SHP77 (cell line): ENCODE results near the gene MAGEB10.
"Not testable (repeated sequence)": the region's sequence is repeated elsewhere in the genome, so short reads cannot be mapped to it uniquely, and the experiment has no call there.

Source experiments
- DNase-seq, 2 experiments: peaks; one replicate each; lab custom pipeline; 2025; lab: John Stamatoyannopoulos, UW

The MAGEB10 gene

GRCh38 chrX:27807690-27808089 lies at the start of gene MAGEB10:
TSS of gene MAGEB10 (plus strand) at chrX:27807990. CDS start at chrX:27821307, 13,317 bp downstream.
- no peak for DNase-seq

GRCh38 chrX:27765718-27766117 lies 42.1 kb upstream of the MAGEB10 start:
- no peak for DNase-seq

- no peak for DNase-seq
These were observed 40.4 kb upstream of the MAGEB10 start for GRCh38 chrX:27767387-27767786.

GRCh38 chrX:27775984-27776383 lies 31.8 kb upstream of the MAGEB10 start:
- no peak for DNase-seq

- no peak for DNase-seq
These were observed 11.0 kb upstream of the MAGEB10 start for GRCh38 chrX:27796640-27797257.

GRCh38 chrX:27797575-27797974 lies 10.2 kb upstream of the MAGEB10 start:
- no peak for DNase-seq

- no peak for DNase-seq
These were observed 436 bp downstream of the MAGEB10 start for GRCh38 chrX:27808226-27808625.

GRCh38 chrX:27808991-27809859 lies 1.4 kb downstream of the MAGEB10 start:
- DNase-seq, result not testable (repeated sequence)

GRCh38 chrX:27815209-27815608 lies 7.4 kb downstream of the MAGEB10 start:
- DNase-seq, result no peak

- no peak for DNase-seq
These were observed 16.0 kb downstream of the MAGEB10 start for GRCh38 chrX:27823812-27824211.

GRCh38 chrX:27838185-27838584 lies 30.4 kb downstream of the MAGEB10 start:
- no peak for DNase-seq

- no peak for DNase-seq
These were observed 33.1 kb downstream of the MAGEB10 start for GRCh38 chrX:27840881-27841280.

GRCh38 chrX:27842859-27843258 lies 35.1 kb downstream of the MAGEB10 start:
- no peak for DNase-seq

- no peak for DNase-seq
These were observed 52.5 kb downstream of the MAGEB10 start for GRCh38 chrX:27860337-27860736.

GRCh38 chrX:27863809-27864208 lies 56.0 kb downstream of the MAGEB10 start:
- DNase-seq, result no peak
